ENCODE data around the gene PCDHB15.
"Not testable (repeated sequence)": the region's sequence is repeated elsewhere in the genome, so short reads cannot be mapped to it uniquely, and the experiment has no call there.

- TF ChIP-seq CTCF, POLR2A (IDR thresholded peaks at IDR 0.05): not testable (repeated sequence)
Observed at GRCh38 chr5:141214583-141214982, 30.6 kb upstream of the PCDHB15 start.

All from breast epithelium (tissue), 3 donors.